HG02588 (cell line): ENCODE data around the gene CNGA3.
"Not testable (repeated sequence)": the region's sequence is repeated elsewhere in the genome, so short reads cannot be mapped to it uniquely, and the experiment has no call there.

ENCODE experiments used
- ATAC-seq: cut with Tn5 transposase; IDR thresholded peaks from one replicate; pipeline ENCODE4 v1.9.1; 2021; ENCODE audit warnings: mild to moderate bottlenecking, moderate library complexity; ENCODE audit not compliant: unreplicated experiment

CNGA3 gene

DNA sequence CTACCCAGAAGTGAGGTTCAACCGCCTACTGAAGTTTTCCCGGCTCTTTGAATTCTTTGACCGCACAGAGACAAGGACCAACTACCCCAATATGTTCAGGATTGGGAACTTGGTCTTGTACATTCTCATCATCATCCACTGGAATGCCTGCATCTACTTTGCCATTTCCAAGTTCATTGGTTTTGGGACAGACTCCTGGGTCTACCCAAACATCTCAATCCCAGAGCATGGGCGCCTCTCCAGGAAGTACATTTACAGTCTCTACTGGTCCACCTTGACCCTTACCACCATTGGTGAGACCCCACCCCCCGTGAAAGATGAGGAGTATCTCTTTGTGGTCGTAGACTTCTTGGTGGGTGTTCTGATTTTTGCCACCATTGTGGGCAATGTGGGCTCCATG lies 49.7 kb downstream of the CNGA3 start:
- no peak for ATAC-seq

DNA sequence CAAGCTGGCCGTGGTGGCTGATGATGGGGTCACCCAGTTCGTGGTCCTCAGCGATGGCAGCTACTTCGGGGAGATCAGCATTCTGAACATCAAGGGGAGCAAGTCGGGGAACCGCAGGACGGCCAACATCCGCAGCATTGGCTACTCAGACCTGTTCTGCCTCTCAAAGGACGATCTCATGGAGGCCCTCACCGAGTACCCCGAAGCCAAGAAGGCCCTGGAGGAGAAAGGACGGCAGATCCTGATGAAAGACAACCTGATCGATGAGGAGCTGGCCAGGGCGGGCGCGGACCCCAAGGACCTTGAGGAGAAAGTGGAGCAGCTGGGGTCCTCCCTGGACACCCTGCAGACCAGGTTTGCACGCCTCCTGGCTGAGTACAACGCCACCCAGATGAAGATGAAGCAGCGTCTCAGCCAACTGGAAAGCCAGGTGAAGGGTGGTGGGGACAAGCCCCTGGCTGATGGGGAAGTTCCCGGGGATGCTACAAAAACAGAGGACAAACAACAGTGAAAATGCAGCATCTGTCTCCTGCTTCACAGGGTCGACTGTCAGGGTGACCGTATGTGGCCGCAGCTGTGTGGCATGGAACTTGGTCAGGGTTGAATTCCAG lies 50.6 kb downstream of the CNGA3 start:
- no peak for ATAC-seq

DNA sequence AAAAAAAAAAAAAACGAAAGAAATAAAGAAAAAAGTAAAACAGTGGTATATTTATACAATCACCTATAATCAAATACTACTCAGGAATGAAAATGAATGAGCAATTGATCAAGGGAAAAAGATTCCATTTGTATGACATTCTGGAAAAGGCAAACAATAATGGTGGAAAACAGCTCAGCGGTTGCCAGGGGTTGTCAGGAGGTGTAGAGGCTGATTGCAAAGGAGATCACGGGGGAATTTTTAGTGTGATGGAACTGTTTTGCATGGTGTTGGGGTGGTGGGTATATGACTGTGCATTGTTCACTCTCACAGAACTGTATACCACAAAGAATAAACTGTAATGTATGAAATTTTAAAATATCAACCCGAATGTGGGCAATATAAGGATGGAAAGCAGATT lies 52.9 kb downstream of the CNGA3 start:
- ATAC-seq, result no peak

DNA sequence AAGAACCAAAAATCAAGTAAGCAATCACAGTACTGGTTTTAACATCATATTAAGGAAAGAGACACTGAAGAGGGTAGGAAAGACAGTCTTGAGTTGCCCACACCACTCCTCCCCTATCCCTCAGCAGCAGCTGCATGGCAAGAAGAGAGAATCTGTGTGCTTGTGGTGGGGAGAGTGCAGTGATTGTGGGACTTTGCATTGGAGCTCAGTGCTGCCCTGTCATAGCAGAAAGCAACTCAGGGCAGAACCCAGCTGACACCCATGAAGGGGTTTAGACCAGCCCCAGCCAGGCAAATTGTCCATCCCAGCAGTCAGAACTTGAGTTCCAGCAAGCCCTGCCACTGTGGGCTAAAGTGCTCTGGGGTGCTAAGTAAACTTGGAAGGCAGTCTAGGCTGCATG lies 57.6 kb downstream of the CNGA3 start:
- no peak for ATAC-seq

DNA sequence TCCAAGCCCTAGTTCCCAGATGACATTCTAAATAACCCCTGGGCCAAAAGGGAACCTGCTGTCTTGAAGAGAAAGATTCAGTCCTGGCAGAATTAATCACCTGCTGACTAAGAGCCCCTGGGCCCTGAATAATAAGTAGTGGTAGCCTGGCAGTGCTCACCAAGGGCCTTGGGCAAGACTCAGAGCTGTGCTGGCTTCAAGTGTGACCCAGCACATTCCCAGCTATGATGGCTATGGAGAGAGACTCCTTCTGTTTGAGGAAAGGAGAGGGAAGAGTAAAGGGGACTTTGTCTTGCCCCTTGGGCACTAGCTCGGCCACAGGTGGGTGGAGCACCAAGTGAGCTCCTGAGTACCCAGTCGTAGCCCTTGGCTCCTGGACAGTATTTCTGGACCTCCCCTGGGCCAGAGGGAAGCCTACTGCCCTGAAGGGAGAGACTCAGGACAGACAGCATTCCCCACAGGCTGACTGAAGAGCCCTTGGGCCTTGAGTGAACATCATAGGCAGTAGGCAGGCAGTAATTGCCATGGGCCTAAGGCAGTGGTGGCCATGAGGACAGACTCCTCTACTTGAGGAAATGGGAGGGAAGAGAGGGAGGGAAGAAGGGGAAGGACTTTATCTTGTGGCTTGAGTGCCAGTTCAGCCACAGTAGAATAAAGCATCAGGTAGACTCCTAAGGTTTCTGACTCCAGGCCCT lies 58.4 kb downstream of the CNGA3 start:
- no peak for ATAC-seq

DNA sequence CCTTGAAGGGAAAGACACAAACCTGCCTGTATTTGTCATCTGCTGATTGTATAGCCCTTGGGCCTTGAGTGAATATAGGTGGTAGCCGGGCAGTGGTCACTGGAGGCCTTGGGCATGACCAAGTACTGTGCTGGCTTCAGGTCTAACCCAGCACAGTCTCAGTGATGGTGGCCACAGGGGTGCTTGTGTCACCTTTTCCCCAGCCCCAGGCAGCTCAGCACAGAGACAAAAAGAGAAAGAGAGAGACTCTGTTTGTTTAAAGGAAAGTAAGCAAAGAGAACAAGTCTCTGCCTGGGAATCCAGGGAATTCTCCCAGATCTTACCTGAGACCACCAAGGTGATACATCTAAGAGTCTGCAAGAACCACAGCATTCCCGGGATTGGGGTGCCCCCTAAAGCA lies 59.0 kb downstream of the CNGA3 start:
- no peak for ATAC-seq

DNA sequence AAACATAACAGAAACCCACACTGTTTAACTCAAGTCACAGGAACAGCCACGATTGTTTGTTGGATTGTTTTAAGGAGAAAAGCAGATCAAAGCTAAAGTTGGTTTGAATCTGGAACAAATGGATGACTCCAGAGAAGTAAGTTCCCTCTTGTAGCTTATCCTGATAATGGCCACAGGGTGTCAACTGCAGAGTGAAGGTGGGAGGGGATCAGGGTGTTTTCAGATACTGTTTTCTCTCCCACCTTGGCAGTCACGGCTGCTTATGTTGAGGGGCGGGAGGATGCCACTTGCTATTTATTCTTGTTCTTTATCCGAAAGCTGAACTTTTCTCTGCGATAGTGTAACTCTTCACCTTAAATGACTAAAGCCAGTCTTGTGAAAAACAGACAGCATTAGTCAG lies 61.9 kb downstream of the CNGA3 start:
- no peak for ATAC-seq

DNA sequence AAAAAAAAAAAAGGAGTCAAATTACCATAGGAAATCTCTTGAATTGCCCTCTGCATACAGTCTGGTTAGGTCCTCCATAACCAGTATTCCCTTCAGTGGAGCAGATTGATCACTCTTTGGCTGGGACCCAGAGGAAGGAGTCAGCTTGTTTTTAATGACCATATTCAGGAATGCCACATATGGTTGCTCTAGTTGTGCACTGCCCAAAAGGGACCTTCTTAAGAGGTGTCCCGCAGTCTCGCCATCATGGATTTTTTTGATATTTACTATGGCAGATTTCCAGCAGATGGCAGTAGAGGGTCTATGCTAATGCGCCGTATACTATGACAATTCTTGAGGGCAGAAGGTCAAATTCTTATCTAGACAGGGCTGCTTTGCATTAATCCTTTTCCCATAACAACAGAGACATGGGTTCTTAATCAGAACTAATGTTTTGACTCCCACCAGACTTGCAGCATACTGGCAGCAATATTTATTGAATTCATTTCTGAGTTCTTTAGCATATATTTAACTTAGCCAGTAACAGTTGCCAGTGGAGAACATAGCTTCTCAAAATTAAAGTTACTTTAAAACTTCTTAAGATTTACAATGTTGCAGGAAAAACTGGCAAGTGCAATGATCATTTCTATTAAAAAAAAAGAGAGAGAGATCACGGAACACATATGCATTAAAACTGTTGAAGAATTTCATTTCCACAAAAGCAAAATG lies 66.6 kb downstream of the CNGA3 start:
- no peak for ATAC-seq

DNA sequence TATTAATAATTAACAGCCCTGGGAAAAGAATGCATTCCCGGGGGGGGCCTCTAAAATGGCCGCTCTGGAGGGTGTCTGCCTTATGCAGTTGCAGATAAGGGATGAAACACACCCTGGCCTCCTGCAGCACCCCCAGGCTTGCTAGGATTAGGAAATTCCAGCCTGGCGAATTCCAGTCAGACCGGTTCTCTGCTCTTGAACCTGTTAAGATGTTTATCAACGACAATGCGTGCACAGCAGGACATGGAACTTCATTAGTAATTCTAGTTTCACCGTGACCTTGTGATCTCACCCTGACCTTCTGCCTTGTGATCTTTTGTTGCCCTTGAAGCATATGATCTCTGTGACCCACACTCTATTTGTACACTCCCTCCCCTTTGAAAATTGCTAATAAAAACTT lies 68.0 kb downstream of the CNGA3 start:
- not testable (repeated sequence) for ATAC-seq

DNA sequence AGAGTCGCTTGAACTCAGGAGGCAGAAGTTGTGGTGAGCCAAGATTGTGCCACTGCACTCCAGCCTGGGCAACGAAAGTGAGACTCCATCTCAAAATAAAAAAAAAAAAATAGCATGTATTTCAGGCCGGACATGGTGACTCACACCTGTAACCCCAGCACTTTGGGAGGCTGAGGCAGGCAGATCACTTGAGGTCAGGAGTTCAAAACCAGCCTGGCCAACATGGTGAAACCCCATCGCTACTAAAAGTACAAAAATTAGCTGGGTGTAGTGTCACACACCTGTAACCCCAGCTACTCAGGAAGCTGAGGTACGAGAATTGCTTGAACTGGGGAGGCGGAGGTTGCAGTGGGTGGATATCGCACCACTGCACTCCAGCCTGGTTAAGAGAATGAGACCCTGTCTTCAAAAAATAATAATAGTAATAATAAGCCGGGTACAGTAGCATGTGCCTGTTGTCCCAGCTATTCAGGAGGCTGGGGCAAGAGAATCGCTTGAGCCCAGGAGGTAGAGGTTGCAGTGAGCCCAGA lies 69.5 kb downstream of the CNGA3 start:
- ATAC-seq, result not testable (repeated sequence)

DNA sequence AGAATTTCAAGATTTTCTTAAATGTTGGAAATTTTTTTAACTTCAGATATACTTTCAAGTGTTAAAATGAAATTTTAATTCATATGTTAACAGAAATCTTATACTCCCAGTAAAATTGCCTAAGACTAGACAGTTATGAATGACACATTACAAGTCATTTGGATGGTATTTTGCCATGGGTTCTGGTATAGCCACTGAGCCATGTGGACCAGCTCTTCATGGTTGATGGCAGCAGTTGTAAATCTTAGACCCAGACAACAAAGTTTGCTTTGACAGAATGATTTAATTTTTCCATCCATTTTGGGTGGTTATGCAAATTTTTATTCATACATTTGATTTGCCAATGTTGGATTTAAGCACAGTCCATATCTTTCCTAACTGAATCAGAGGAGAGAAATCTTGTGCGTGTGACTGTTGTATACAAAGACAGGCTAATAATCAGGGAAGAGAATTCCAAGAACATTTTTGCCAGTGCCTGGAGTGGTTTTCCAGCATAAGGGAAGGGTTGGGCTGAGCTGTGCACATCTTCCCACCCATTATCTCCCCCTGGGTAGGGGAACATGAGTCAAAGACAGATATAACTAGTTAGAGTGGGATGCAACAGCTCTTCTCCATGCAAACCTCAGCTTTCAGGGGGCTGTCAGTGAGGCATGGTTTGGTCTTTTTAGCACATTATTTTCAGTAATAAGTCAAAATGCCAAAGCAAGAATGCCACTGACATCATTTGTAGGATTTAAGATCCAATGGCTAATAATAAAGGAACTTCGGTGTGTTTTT lies 70.3 kb downstream of the CNGA3 start:
- no peak for ATAC-seq

DNA sequence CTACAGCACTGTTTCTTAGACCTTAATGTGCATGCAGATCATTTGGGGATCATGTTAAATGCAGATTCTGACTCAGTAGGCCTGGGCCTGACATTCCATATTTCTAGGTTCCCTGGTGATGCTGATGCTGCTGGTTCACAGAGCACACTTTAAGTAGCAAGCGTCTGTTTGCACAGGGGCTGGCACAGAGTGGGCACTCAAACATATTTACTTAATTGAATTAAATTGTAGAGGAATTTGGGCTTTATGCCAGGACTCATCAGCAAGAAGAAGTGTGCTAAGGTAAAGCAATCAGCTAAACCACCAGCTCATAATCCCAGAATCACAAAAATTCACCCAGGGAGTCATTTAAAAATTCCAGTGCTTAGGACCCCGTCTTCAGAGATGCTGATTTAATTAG lies 73.3 kb downstream of the CNGA3 start:
- ATAC-seq, result no peak

DNA sequence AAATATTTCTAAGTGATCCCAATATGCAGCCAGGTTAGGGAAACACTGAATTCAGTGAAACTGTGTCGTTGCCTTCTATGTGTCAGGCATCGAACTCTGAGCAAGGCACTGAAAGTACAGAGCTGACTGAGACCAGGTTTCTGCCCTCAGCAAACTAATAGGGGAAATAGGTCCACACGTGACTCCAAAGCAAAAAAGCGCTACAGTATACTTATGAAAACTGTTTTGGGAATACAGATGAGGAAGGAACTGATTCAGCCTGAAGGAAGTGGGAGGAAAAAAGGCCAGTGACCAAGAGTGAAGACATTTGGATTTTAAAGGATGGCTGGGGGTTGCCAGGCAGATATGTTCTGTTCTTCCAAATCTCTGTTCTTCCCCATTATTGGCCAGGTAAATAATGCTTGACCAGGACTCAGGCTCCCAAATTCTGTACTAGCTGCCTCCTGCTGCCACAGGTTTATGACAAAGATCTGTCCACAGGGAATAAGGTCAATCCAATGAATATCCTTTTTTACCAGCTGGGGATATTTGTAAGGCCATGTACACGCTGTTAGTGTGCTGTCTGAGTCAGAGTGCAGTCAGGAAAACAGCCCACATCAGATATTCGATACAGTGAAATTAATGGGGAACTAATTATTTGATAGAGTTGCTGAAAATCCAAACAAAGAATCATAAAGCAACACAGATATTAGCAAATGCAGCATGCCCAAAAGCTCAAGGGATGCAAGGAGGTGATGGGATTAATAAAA lies 73.9 kb downstream of the CNGA3 start:
- ATAC-seq, result no peak

DNA sequence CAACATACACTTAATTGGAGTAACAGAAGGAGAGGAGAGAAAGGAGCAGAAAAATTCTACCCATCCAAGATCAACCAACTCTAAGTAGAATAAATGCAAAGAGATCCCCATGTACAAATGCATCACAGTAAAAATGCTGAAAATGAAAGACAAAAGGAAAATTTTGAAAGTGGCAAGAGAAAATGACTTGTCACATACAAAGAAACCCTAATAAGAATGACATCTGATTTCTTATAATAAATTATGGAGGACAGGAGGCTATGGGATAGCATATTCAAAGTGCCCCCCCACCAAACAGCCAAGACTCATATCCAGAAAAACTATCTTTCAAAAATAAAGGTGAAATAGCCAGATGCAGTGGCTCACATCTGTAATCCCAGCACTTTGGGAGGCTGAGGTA lies 76.2 kb downstream of the CNGA3 start:
- no peak for ATAC-seq

DNA sequence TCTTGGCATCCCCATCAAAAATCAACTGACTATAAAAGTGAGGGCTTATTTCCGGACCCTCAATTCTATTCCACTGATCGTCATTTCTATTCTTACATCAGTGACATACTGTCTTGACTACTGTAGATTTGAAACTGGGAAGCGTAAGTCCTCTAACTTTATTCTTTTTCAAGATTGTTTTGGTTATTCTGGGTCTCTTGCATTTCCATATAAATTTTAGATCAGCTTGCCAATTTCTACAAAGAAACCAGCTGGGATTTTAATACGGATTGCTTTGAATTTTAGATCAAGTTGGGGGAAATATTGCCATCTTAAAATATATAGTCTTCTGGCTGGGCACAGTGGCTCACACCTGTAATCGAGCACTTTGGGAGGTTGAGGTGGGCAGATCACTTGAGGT lies 80.5 kb downstream of the CNGA3 start:
- no peak for ATAC-seq

DNA sequence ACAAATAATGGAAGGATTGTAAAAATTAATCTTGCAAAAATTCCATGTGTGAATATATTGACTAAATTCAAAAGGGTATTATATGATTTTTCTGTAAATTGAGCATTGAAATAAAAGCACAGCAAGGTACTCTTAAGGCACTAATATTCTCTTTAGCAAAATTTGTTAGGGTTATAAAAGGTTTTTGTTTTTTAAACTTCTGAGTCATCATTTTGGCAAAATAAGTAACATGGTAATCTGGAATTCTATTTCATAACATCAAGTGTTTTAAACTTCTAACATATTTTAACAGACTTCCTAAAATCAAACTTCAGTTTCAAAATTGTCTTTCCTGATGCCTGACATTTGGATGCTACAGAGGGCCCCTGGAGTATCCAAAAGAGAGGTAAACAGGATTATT lies 85.9 kb downstream of the CNGA3 start:
- no peak for ATAC-seq

DNA sequence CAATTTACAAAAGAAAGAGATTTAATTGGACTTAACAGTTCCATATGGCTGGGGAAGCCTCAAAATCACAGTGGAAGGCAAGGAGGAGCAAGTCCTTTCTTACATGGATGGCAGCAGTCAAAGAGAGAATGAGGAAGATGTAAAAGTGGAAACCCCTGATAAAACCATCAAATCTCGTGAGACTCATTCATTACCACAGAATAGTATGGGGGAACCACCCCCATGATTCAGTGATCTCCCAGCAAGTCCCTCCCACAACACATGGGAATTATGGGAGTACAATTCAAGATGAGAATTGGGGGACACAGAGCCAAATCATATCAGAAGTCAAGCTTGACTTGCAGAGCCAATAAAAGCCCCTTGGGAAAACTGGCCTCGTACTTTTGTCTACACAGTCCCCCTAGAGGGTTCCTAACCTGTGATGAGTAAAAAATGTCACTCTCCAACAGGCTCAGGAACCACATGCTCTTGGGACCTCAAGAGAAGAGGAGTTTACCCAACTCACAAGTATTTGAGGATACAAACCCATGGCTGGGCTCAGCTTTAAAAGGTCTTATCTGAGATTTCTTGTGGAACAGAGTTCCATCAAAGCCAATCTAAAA lies 87.2 kb downstream of the CNGA3 start:
- ATAC-seq, result no peak

DNA sequence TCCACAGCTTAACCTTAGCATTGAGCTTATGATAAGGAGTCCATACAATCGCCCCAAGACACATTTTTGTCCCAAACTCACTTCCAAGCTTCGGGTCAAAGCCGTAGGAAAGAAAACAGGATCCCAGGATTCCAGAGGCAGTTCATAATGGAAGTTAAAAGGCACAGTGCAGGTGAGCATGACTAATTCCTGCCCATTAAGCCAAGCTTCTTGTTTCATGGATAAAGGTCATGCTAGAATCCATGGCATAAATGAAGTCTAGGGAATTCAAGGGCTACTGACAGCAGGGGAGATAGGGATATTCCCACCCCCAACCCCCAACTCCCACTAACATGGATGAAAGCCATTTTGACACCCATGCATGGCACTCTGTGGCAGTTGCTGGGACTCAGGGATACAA lies 88.2 kb downstream of the CNGA3 start:
- ATAC-seq, result no peak

DNA sequence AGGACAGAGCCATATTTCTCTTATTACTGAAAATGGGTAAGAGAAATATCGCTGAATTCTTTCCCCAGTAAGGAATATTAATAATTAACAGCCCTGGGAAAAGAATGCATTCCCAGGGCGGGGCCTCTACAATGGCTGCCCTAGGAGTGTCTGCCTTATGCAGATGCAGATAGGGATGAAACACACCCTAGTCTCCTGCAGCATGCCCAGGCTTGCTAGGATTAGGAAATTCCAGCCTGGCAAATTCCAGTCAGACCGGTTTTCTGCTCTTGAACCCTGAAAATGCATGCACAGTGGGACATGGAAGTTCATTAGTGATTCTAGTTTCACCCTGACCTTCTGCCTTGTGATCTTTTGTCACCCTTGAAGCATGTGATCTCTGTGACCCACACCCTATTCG lies 89.4 kb downstream of the CNGA3 start:
- not testable (repeated sequence) for ATAC-seq

DNA sequence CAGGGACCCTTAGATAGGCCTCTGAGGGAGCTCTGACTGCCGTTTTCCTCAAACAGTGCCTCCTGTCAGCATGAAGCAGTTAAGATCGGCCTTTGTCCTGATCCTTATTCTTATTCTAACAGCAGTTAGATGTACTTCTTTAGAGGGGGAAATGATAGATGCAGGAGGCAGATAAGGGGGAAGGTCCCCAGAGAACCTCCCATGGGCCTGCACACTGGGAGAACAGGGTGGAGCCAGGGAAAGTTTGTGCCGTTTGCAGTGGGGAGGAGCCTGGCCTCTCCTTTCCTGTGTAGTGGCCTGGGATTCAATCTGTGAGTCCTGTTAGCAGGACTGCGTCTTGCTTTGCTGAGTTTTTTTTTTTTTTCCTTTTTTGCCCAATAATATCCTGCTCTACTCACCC lies 90.5 kb downstream of the CNGA3 start:
- no peak for ATAC-seq
